HepG2 (cell line): ENCODE measurements around the gene SPC24. TPM values are rescaled to one million over a fixed set of nuclear protein-coding genes. Genes with fewer than 3 reads are reported as not detected.

Source experiments
- CEBPG ChIP-seq: IDR thresholded peaks from 2 replicates; pipeline ENCODE4 v1.6.1; 2016
- DMAP1 ChIP-seq: IDR thresholded peaks from 2 replicates; pipeline ENCODE4 v1.6.1; 2016
- E2F2 ChIP-seq: sonication (generic); formaldehyde crosslinking; IDR thresholded peaks from 2 replicates; pipeline ENCODE4 v1.4.0; 2020; ENCODE audit warnings: missing genetic modification reagents, borderline replicate concordance
- FLYWCH1 ChIP-seq: sonication (generic); formaldehyde crosslinking; IDR thresholded peaks from 2 replicates; pipeline ENCODE4 v1.8.1; 2023; ENCODE audit warnings: mild to moderate bottlenecking, missing genetic modification reagents
- HNF4A ChIP-seq: sonication (generic); formaldehyde crosslinking; IDR thresholded peaks from 2 replicates; pipeline ENCODE4 v1.4.0; 2020; ENCODE audit warnings: missing genetic modification reagents
- KLF16 ChIP-seq, 2 experiments: sonication (generic) in 1 of 2; formaldehyde crosslinking in 1 of 2; IDR thresholded peaks; 2 replicates each; pipeline versions ENCODE4 v1.6.1 to v1.8.0; 2016 to 2023; ENCODE audit warnings: missing genetic modification reagents in 2 of 2, missing compliant biosample characterization in 1 of 2
- MAFF ChIP-seq: IDR thresholded peaks from 2 replicates; pipeline ENCODE4 v1.6.1; 2011; ENCODE audit warnings: low read depth, low read length, improper control_type of control experiment
- MAX ChIP-seq: IDR thresholded peaks from 2 replicates; pipeline ENCODE4 v1.6.1; 2012; ENCODE audit warnings: inconsistent platforms
- NCOR1 ChIP-seq: fragments of 200-600 bp; sonication (generic); IDR thresholded peaks from 2 replicates; pipeline ENCODE4 v1.7.0; 2017; ENCODE audit warnings: antibody characterized with exemption, low read length, borderline replicate concordance
- NR2F6 ChIP-seq, 2 experiments: IDR thresholded peaks; 2 replicates each; pipeline ENCODE4 v1.6.1; 2016; ENCODE audit warnings: antibody characterized with exemption in 1 of 2, mild to moderate bottlenecking in 1 of 2
- SOX6 ChIP-seq, 2 experiments: fragments of 450-650 bp in 1 of 2; sonication (generic) in 1 of 2; formaldehyde crosslinking in 1 of 2; IDR thresholded peaks; 2 replicates each; pipeline versions ENCODE4 v1.4.0 to v1.6.1; 2017 to 2020; ENCODE audit warnings: antibody characterized with exemption in 1 of 2, mild to moderate bottlenecking in 1 of 2, missing genetic modification reagents in 1 of 2
- YEATS4 ChIP-seq: sonication (generic); formaldehyde crosslinking; IDR thresholded peaks from 2 replicates; pipeline ENCODE4 v1.4.0; 2020; ENCODE audit warnings: missing genetic modification reagents, borderline replicate concordance
- ZBTB33 ChIP-seq: sonication (generic); formaldehyde crosslinking; IDR thresholded peaks from 2 replicates; pipeline ENCODE4 v1.4.0; 2020; ENCODE audit warnings: missing genetic modification reagents
- ZFP1 ChIP-seq: IDR thresholded peaks from 2 replicates; pipeline ENCODE4 v1.6.1; 2016
- ZNF12 ChIP-seq: sonication (generic); formaldehyde crosslinking; IDR thresholded peaks from 2 replicates; pipeline ENCODE4 v1.5.0; 2020; ENCODE audit warnings: missing genetic modification reagents
- ZNF225 ChIP-seq: sonication (generic); formaldehyde crosslinking; IDR thresholded peaks from 2 replicates; pipeline ENCODE4 v1.4.0; 2020; ENCODE audit warnings: mild to moderate bottlenecking, missing genetic modification reagents
- ZNF296 ChIP-seq: sonication (generic); formaldehyde crosslinking; conservative IDR thresholded peaks from 2 replicates; pipeline ENCODE4 v1.5.0; 2020; ENCODE audit warnings: mild to moderate bottlenecking, missing genetic modification reagents
- ZNF646 ChIP-seq: sonication (generic); formaldehyde crosslinking; IDR thresholded peaks from 2 replicates; pipeline ENCODE4 v1.9.0; 2021; ENCODE audit warnings: mild to moderate bottlenecking, missing genetic modification reagents
- polyA plus RNA-seq, 8 experiments: library from polyadenylated mRNA; depleted of rRNA in 3 of 8; stranded (reverse) in 7 of 8; unstranded in 1 of 8; fragments of >200 nt; fragmentation: Illumina TruSeq in 4 of 8; extraction: Trizol in 4 of 8; gene quantifications; 2 replicates each; pipeline versions ENCODE4 v1.2.1 to v1.2.3, GENCODE V29; 2011 to 2016; ENCODE audit warnings: low read depth in 4 of 8, missing spikeins in 1 of 8, mixed read lengths in 1 of 8; ENCODE audit not compliant: insufficient read depth in 1 of 8
- total RNA-seq, 5 experiments: library from RNA; depleted of rRNA; stranded (reverse); fragments of >200 nt; fragmentation: Illumina TruSeq; extraction: Trizol; gene quantifications; 2 replicates each; pipeline ENCODE4 v1.2.3, GENCODE V29; 2016; ENCODE audit warnings: low read depth in 1 of 5

SPC24 gene
- total and polyA plus RNA-seq, 2 of the 13 experiments (the other 11 are each of a cell fraction or from before 2014, with no cell fraction given) = 10.0 to 46.2 TPM

- TF ChIP-seq ZNF646 (CRISPR knock-in tag) (no peak; the same call in 1 of the 2 replicates), NCOR1 (peak; percentile 31; the same call in 1 of the 2 replicates), ZNF225 (CRISPR knock-in tag) (no peak), ZNF12 (CRISPR knock-in tag) (no peak), NR2F6 (IDR thresholded peaks at IDR 0.05) (peak; percentile 29; the same call in 1 of the 2 replicates), NR2F6 (CRISPR knock-in tag; IDR thresholded peaks at IDR 0.05) (peak; percentile 55), KLF16 (CRISPR knock-in tag; IDR thresholded peaks at IDR 0.05) (0 out of 4 replicates have a peak, but pooled peaks of 1 of the 2 experiments have one; percentile 25), ZFP1 (CRISPR knock-in tag) (0 out of 2 replicates have a peak, but pooled peaks have one; percentile 26), MAX (peak; percentile 70), ZNF296 (CRISPR knock-in tag) (no peak), YEATS4 (peak; percentile 16; the same call in 1 of the 2 replicates), SOX6 (IDR thresholded peaks at IDR 0.05) (no peak), SOX6 (CRISPR knock-in tag; IDR thresholded peaks at IDR 0.05) (no peak), CEBPG (CRISPR knock-in tag) (no peak), HNF4A (CRISPR knock-in tag) (peak; percentile 93), DMAP1 (CRISPR knock-in tag) (0 out of 2 replicates have a peak, but pooled peaks have one; percentile 25), E2F2 (no peak), ZBTB33 (CRISPR knock-in tag) (peak; percentile 80), FLYWCH1 (CRISPR knock-in tag) (no peak), MAFF (no peak)
Observed at GRCh38 chr19:11130824-11131455, 24.6 kb downstream of the SPC24 start (continued).
